ENCODE data around the gene ETV6. TPM values are rescaled to one million over a fixed set of nuclear protein-coding genes. Genes with fewer than 3 reads are reported as not detected.
A peak's percentile ranks its signal among the peaks of the same experiment; 100 is the strongest.

Gene ETV6
- total RNA-seq, 2 experiments from 2014 or later, result 17.1 to 19.3 TPM

DNA sequence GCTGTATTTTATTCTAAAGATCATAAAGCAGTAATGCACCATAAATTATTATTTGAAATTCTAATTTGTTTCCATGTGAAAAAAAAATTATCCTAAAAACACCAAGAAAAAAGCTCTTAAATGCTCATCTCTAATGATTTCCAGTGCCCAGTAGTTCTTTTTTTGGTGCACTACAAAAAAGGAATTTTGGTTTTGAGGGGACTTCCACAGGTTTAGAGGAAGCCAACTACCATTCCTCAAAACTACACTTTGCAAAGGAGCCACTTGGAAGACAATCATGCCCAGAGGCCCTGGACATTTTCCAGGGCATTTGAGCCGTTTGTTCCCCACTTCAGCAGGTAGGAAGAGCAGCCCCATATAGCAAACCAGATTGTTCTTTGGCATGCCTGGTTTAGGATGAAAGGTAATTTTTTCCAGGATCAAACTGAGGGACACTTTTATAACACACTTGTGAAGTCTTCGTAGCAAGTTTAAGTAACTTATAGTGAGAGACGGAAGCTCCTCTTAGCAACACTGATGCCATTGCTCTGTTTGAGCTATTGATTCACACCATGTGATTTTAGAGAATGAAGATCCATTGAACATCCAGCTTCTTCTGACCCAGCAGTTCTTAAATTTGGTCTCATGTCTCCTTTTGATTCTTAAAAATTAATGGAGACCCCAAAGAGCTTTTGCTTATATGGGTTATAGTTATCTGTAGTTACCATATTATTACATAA, 187.9 kb downstream of the ETV6 start:
- no peaks in the 10 kb centered on the region for H3K9me2 ChIP-seq (ENCODE audit: insufficient read depth, low read length)
- no peak for TF ChIP-seq EZH2phosphoT487 (IDR thresholded peaks at IDR 0.05; ENCODE audit: borderline replicate concordance, low read depth, low read length)
- TF ChIP-seq, protein P1, sequence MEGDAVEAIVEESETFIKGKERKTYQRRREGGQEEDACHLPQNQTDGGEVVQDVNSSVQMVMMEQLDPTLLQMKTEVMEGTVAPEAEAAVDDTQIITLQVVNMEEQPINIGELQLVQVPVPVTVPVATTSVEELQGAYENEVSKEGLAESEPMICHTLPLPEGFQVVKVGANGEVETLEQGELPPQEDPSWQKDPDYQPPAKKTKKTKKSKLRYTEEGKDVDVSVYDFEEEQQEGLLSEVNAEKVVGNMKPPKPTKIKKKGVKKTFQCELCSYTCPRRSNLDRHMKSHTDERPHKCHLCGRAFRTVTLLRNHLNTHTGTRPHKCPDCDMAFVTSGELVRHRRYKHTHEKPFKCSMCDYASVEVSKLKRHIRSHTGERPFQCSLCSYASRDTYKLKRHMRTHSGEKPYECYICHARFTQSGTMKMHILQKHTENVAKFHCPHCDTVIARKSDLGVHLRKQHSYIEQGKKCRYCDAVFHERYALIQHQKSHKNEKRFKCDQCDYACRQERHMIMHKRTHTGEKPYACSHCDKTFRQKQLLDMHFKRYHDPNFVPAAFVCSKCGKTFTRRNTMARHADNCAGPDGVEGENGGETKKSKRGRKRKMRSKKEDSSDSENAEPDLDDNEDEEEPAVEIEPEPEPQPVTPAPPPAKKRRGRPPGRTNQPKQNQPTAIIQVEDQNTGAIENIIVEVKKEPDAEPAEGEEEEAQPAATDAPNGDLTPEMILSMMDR (conservative IDR thresholded peaks at IDR 0.05; ENCODE audit: low read length), result no peak

DNA sequence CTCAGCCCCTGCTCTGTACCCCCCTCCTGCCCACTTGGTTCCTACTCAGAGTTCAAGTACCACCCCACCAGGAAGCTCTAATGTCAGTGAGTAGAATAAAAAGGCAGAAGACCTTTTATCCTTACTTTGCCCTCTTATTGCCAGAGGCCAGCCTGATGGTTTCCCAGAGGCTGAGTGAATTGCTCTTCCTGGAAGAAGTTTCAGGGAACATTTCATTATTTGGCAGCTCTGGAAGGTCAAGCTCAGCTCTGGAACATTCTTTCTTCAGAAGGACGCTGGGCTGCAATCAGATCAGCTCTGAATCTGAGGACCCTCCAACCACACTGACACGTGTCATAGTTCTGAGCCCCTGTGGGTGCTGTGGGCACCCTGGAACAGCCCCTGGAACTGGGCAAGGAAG, 188.9 kb downstream of the ETV6 start:
- Histone ChIP-seq H3K27ac (ENCODE audit: low read depth, low read length, poor library complexity, severe bottlenecking) (no peak overlapping the region), H3K79me2 (ENCODE audit: insufficient read depth, low read depth, low read length) (peaks cover 6% of the 10 kb centered on the region; the same call in 1 of the 2 replicates), H2AFZ (ENCODE audit: low read length) (no peak overlapping the region), H3K9me2 (ENCODE audit: insufficient read depth, low read length) (no peaks in the 10 kb centered on the region), H3K4me3 (ENCODE audit: low read depth, low read length, poor library complexity, severe bottlenecking) (no peak overlapping the region), H3K4me1 (ENCODE audit: insufficient read depth, low read length, poor library complexity, severe bottlenecking) (peaks cover 68% of the 10 kb centered on the region), H3K36me3 (ENCODE audit: insufficient read depth, low read length) (peaks cover 37% of the 10 kb centered on the region), H3K4me2 (ENCODE audit: low read length) (no peak overlapping the region), H4K20me1 (ENCODE audit: insufficient read depth, low read length) (no peaks in the 10 kb centered on the region), H3K9me3 (ENCODE audit: low read length) (no peaks in the 10 kb centered on the region)
- ChIA-PET CTCF (ENCODE audit: unreplicated experiment) (interaction anchor here (0.6 kb wide), 1 partner anchor 23 kb away, joined by 3 read pairs; no protein-coding TSS in a partner anchor), POLR2A (interaction anchor here (1.0 to 2.1 kb wide), 4 partner anchors 16 to 111 kb away, joined by 3 to 7 read pairs (median 3); no protein-coding TSS in a partner anchor)
- DNase-seq (ENCODE audit: low spot score), result no peak
- intact Hi-C loops (cut with micrococcal nuclease; ENCODE audit: unreplicated experiment), result loop anchor here (5.0 kb wide), 1 partner anchor 54 kb away; no protein-coding TSS in a partner anchor
- BruUV-seq (replicated peaks), result no TSS peak
- TF ChIP-seq, protein P1 (conservative IDR thresholded peaks at IDR 0.05; ENCODE audit: low read length), result no peak
- TF ChIP-seq EZH2phosphoT487 (IDR thresholded peaks at IDR 0.05; ENCODE audit: borderline replicate concordance, low read depth, low read length), result no peak

More for the DNA sequence above, 187.9 kb downstream of the ETV6 start:
- Histone ChIP-seq H3K36me3 (ENCODE audit: insufficient read depth, low read length) (peaks cover 27% of the 10 kb centered on the region), H3K9me3 (ENCODE audit: low read length) (no peaks in the 10 kb centered on the region), H4K20me1 (ENCODE audit: insufficient read depth, low read length) (no peaks in the 10 kb centered on the region), H3K79me2 (ENCODE audit: insufficient read depth, low read depth, low read length) (peaks cover 6% of the 10 kb centered on the region; the same call in 1 of the 2 replicates), H3K4me3 (ENCODE audit: low read depth, low read length, poor library complexity, severe bottlenecking) (peak overlapping the region; percentile 37), H3K27ac (ENCODE audit: low read depth, low read length, poor library complexity, severe bottlenecking) (peak overlapping the region; percentile 91), H3K4me2 (ENCODE audit: low read length) (peak overlapping the region; percentile 66), H3K4me1 (ENCODE audit: insufficient read depth, low read length, poor library complexity, severe bottlenecking) (peaks cover 72% of the 10 kb centered on the region), H2AFZ (ENCODE audit: low read length) (no peak overlapping the region; the same call in 1 of the 2 replicates)
- no peak for DNase-seq (ENCODE audit: low spot score)
- ChIA-PET POLR2A (interaction anchor here (0.6 to 2.1 kb wide), 10 partner anchors 12 to 110 kb away, joined by 3 to 7 read pairs (median 3); no protein-coding TSS in a partner anchor), CTCF (ENCODE audit: unreplicated experiment) (interaction anchor here (0.6 kb wide), 1 partner anchor 83 kb away, joined by 3 read pairs; no protein-coding TSS in a partner anchor)
- no TSS peak for BruUV-seq (replicated peaks)
- intact Hi-C loops (cut with micrococcal nuclease; ENCODE audit: unreplicated experiment), result loop anchor here (2.0 to 5.0 kb wide), 5 partner anchors 55 to 189 kb away; partner anchors contain the start of gene ETV6
